ENCODE results near the gene CCDC88C.

The CCDC88C gene

GRCh38 chr14:91363776-91364523 is 53.7 kb downstream of the CCDC88C start:
- no peak for FAIRE-seq

GRCh38 chr14:91361233-91361811 is 56.3 kb downstream of the CCDC88C start:
- FAIRE-seq: no peak

- no peak for FAIRE-seq
Measured at GRCh38 chr14:91360490-91361232, 57.0 kb downstream of the CCDC88C start.

DNA sequence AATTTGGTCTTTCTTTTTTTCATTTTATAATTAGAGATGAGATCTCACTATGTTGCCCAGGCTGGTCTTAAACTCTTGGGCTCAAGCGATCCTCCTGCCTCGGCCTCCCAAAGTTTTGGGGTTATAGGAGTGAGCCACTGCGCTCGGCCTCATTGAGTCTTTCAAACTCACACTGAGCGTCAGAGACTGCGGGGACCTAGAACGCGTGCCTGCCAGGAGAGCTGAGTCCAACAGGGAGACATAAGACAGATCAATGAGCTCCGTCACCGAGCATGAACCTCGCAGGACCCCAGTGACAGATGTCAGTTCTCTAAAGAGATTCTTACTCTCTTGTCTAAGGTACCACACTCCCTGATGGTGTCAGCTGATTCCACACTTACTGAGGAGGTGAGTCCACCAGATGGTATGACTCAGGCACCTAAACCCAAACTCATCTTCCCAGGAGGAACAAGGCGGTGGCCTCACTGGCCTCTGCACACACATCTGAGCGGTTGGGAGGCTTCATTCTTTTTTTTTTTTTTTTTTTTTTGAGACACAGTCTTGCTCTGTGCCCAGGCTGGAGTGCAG is 58.9 kb downstream of the CCDC88C start:
- FAIRE-seq: no peak

DNA sequence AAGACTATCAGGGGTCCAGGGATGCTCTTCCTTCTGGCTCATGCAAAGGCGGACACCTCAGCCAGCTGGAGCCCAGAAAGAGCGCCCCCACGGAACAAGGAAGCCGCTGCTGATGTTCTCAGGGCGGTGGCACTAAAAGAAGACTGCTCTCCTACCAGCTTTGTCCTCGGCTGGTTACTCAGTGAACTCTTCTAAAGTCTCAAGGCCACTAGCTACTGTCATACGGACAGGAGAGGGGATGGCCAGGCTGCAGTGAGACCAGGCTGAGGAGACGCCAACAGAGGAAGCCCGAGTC is 59.6 kb downstream of the CCDC88C start:
- FAIRE-seq: no peak

DNA sequence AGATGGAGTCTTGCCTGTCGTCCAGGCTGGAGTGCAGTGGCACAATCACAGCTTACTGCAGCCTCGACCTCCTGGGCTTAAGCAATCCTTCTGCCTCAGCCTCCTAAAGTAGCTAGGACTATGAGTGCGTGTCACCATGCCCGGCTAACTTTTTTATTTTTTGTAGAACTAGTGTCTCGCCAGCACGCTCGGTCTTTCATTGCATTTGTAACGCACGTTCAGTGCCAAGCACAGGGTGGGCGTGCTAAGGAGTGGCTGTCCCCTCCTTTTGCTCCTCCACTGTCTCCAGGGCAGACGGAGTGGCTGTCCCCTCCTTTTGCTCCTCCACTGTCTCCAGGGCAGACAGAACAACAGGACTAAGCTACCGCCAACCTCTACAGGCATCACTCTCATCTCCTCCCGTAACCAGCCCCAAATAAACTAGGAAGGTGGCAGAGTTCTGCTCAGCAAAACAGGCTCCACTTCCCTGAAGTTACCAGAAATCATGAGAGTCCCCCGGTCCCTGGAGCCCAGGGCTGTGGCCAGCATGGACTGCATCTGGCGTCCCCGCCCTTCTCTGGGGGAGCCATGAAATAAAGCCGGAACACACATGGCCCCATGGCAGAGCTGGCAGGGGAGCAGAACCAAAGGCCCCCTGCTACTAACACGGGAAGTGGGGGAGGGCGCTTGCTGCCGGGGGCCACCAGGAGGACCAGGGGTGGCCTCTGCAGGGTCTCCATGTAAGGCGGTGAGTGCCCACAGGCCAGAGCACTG is 60.2 kb downstream of the CCDC88C start:
- no peak for FAIRE-seq

GRCh38 chr14:91356181-91356763 is 61.3 kb downstream of the CCDC88C start:
- no peak for FAIRE-seq

DNA sequence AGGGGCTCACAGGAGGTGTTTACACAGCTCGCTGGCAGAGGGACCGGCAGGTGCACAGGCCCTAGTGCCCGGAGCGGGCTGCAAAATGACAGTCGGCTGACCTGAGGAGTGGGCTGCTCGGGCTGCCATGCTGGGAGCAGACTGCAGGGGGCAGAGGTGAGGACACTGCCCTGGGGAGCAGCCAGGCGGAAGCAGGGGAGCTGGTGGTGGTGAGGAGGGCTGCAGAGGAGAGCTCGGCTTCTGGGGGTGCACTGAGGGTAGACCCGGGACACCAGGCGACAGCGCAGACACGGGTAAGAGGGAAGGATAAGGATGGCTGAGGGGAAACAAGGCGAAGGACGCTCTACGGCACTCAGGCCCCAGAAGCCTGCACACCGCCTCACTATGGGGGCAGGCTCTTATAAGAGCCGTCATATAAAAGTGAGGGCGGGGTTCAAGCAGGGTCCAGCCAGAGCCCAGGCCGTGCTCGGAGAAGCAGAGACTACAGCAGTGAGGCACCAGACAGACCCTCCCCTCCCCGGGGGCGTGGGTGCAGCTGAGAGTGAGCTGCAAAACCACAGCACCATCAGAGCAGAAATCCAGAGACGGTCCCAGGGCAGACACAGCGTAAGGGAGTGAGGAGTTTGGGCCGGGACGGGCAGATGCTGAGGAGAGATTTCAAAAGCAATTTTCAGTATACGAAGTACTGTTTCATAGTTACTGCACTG is 62.5 kb downstream of the CCDC88C start:
- FAIRE-seq: no peak

- no peak for FAIRE-seq
Measured at GRCh38 chr14:91354221-91354916, 63.3 kb downstream of the CCDC88C start.

- no peak for FAIRE-seq
Measured at GRCh38 chr14:91352728-91353692, 64.6 kb downstream of the CCDC88C start.

- FAIRE-seq: no peak
Measured at GRCh38 chr14:91352053-91352452, 65.6 kb downstream of the CCDC88C start.

GRCh38 chr14:91351512-91351862 is 66.1 kb downstream of the CCDC88C start:
- FAIRE-seq: no peak

- no peak for FAIRE-seq
Measured at GRCh38 chr14:91350813-91351511, 66.7 kb downstream of the CCDC88C start.

DNA sequence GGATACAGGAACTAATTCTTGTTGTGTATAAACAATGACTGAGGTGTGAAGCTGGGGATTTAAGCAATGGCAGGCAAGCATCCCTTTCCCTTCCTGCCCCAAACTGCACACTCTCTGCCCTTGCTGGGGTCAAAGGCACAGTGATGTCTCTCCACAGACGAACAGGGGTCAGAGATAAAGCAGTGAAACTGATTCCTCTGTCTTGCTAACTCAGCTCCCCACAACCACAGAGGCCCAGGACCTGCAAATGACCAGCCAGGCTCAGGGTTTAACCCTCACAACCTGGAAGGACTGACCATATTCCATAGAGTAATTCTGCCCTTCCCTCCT is 67.2 kb downstream of the CCDC88C start:
- no peak for FAIRE-seq

DNA sequence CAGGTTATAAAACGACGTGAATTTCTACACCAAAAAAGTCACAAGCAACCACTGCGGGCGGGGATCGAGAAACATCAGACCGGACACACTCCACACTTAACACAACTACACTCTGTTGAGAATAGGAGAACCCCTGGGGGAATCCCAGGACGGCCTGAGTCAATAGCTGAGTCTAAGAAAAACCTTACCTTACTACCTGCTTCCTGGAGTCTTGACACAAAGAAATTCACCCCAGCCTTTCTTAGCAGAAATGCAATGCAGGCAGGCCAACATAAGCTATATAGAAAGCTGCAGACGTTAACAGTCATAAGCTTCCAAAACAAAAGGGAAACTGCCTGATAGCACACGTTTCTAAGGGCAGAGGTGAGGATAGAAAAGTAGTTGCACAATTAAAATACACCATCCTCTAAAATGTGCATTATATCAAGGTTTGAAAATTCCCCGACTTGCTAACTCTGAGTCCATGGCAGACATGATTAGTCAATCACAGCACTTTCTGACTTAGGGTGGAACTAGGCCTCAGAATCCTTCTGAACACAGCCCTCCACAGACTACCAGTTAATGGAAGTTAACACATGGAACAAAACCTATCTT is 68.0 kb downstream of the CCDC88C start:
- FAIRE-seq: no peak

- FAIRE-seq: no peak
Measured at GRCh38 chr14:91348845-91349465, 68.7 kb downstream of the CCDC88C start.

DNA sequence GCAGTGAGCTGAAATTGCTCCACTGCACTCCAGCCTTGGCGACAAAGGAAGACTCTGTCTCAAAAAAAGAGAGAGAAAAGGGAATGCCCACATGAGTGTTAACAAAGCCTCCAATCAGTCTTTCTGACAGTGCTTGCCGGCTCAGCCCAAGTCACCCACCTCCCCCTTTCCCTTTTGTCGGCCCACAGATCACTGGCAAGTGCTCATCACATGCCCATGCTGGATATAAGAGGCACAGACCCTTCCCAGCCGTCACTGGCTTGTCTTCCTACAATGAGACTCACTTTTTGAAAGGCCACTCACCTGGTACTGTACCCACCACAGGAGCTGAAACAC is 70.8 kb downstream of the CCDC88C start:
- no peak for FAIRE-seq

- FAIRE-seq: no peak
Measured at GRCh38 chr14:91344096-91344495, 73.5 kb downstream of the CCDC88C start.

GRCh38 chr14:91343051-91343450 is 74.6 kb downstream of the CCDC88C start:
- no peak for FAIRE-seq
